Liver (tissue), 9 donors: Measurements from ENCODE around the gene ZNF202. TPM values are rescaled to one million over a fixed set of nuclear protein-coding genes. Genes with fewer than 3 reads are reported as not detected.

ENCODE experiments used
- DNase-seq: peaks from one replicate; pipeline ENCODE4 v3.0.0-alpha.2; 2017; ENCODE audit warnings: low spot score
- H3K27ac ChIP-seq, 2 donors: one replicate each; pipeline ENCODE4 v1.7.0; 2013; ENCODE audit warnings: inconsistent platforms in 2 of 2, low read length in 2 of 2, control low read depth in 1 of 2, low read depth in 1 of 2, mild to moderate bottlenecking in 1 of 2
- H3K27me3 ChIP-seq, 4 donors: one replicate each; pipeline versions ENCODE4 v1.6.1 to v1.7.0; 2013; ENCODE audit warnings: low read length in 3 of 4, inconsistent platforms in 1 of 4, mild to moderate bottlenecking in 1 of 4, moderate library complexity in 1 of 4; ENCODE audit not compliant: control insufficient read depth in 4 of 4, insufficient read depth in 4 of 4
- H3K36me3 ChIP-seq, 4 donors: one replicate each; pipeline versions ENCODE4 v1.6.1 to v1.7.0; 2013; ENCODE audit warnings: low read length in 3 of 4, mild to moderate bottlenecking in 3 of 4, low read depth in 1 of 4, moderate library complexity in 1 of 4; ENCODE audit not compliant: control insufficient read depth in 4 of 4, insufficient read depth in 3 of 4
- H3K4me1 ChIP-seq, 4 donors: one replicate each; pipeline versions ENCODE4 v1.6.1 to v1.7.0; 2013; ENCODE audit warnings: low read length in 3 of 4, mild to moderate bottlenecking in 3 of 4, moderate library complexity in 1 of 4; ENCODE audit not compliant: control insufficient read depth in 4 of 4, insufficient read depth in 4 of 4
- H3K4me3 ChIP-seq, 3 donors: one replicate each; pipeline versions ENCODE4 v1.6.1 to v1.7.0; 2013; ENCODE audit warnings: low read length in 3 of 3, control low read depth in 1 of 3, low read depth in 1 of 3, mild to moderate bottlenecking in 1 of 3
- H3K9ac ChIP-seq, 2 donors: one replicate each; pipeline ENCODE4 v1.7.0; 2013; ENCODE audit warnings: low read length in 2 of 2, mild to moderate bottlenecking in 2 of 2, moderate library complexity in 2 of 2, control low read depth in 1 of 2, low read depth in 1 of 2
- H3K9me3 ChIP-seq, 4 donors: one replicate each; pipeline versions ENCODE4 v1.6.1 to v1.7.0; 2013; ENCODE audit warnings: low read length in 3 of 4; ENCODE audit not compliant: control insufficient read depth in 4 of 4
- EGR1 ChIP-seq, 2 donors: IDR thresholded peaks; 2 replicates each; pipeline ENCODE4 v1.6.1; 2016 to 2018; ENCODE audit warnings: antibody characterized with exemption in 2 of 2, low read depth in 2 of 2
- FOXA1 ChIP-seq: IDR thresholded peaks from 2 replicates; pipeline ENCODE4 v1.6.1; 2016; ENCODE audit warnings: antibody characterized with exemption
- GABPA ChIP-seq, 2 donors: IDR thresholded peaks in 1 of 2; conservative IDR thresholded peaks in 1 of 2; 2 replicates each; pipeline ENCODE4 v1.6.1; 2016; ENCODE audit warnings: antibody characterized with exemption in 2 of 2, mild to moderate bottlenecking in 1 of 2, moderate library complexity in 1 of 2
- HNF4A ChIP-seq, 2 donors: conservative IDR thresholded peaks; 2 replicates each; pipeline ENCODE4 v1.6.1; 2016; ENCODE audit warnings: antibody characterized with exemption in 2 of 2, mild to moderate bottlenecking in 2 of 2
- HNF4G ChIP-seq: IDR thresholded peaks from 2 replicates; pipeline ENCODE4 v1.6.1; 2016; ENCODE audit warnings: antibody characterized with exemption
- NR2F2 ChIP-seq: IDR thresholded peaks from 2 replicates; pipeline ENCODE4 v1.6.1; 2016; ENCODE audit warnings: antibody characterized with exemption
- RAD21 ChIP-seq, 2 donors: IDR thresholded peaks; 2 replicates each; pipeline ENCODE4 v1.6.1; 2016; ENCODE audit warnings: antibody characterized with exemption in 2 of 2, mild to moderate bottlenecking in 2 of 2
- RXRA ChIP-seq, 2 donors: IDR thresholded peaks; 2 replicates each; pipeline ENCODE4 v1.6.1; 2017 to 2018; ENCODE audit warnings: antibody characterized with exemption in 2 of 2, mild to moderate bottlenecking in 1 of 2
- SP1 ChIP-seq: IDR thresholded peaks from 2 replicates; pipeline ENCODE4 v1.6.1; 2018; ENCODE audit warnings: antibody characterized with exemption, mild to moderate bottlenecking
- TAF1 ChIP-seq: conservative IDR thresholded peaks from 2 replicates; pipeline ENCODE4 v1.6.1; 2016; ENCODE audit warnings: antibody characterized with exemption, mild to moderate bottlenecking
- YY1 ChIP-seq: IDR thresholded peaks from 2 replicates; pipeline ENCODE4 v1.6.1; 2016; ENCODE audit warnings: antibody characterized with exemption, mild to moderate bottlenecking
- WGBS: extraction: QIAGEN DNeasy Blood & Tissue Kit; methylation state at CpG from one replicate; pipeline ENCODE4 v1.1.7; 2013; 5-methylcytosine and 5-hydroxymethylcytosine counted together
- polyA plus RNA-seq, 2 donors: library from polyadenylated mRNA; stranded (reverse) in 1 of 2; unstranded in 1 of 2; fragments of 200-250 nt in 1 of 2; fragments of >200 nt in 1 of 2; fragmentation: Nextera tagmentation in 1 of 2; extraction: Ambion mirVana in 1 of 2; gene quantifications; one replicate each; pipeline versions ENCODE4 v1.2.1 to v1.2.3, GENCODE V29; 2013 to 2015
- total RNA-seq, 2 donors: library from RNA; depleted of rRNA; stranded (reverse); fragments of >200 nt; gene quantifications; one replicate each; pipeline ENCODE4 v1.2.3, GENCODE V29; 2014
- TF ChIP-seq, protein P1 (sequence below): IDR thresholded peaks from 2 replicates; pipeline ENCODE4 v1.6.1; 2016; ENCODE audit warnings: antibody characterized with exemption
- TF ChIP-seq, protein P2 (sequence below): IDR thresholded peaks from 2 replicates; pipeline ENCODE4 v1.6.1; 2016; ENCODE audit warnings: antibody characterized with exemption
- TF ChIP-seq, protein P3 (sequence below): fragments of 150-350 bp; IDR thresholded peaks from 2 replicates; pipeline ENCODE4 v1.5.1; 2017; ENCODE audit warnings: improper control_type of control experiment, low read depth, low read length; ENCODE audit not compliant: missing input control
- TF ChIP-seq, protein P4 (sequence below): IDR thresholded peaks from 2 replicates; pipeline ENCODE4 v1.6.1; 2016; ENCODE audit warnings: antibody characterized with exemption, mild to moderate bottlenecking
- TF ChIP-seq, protein P5 (sequence below): IDR thresholded peaks from 2 replicates; pipeline ENCODE4 v1.6.1; 2016; ENCODE audit warnings: antibody characterized with exemption
- donor health status: healthy.
- donor health status: healthy.
- donor health status: healthy.
- donor health status: healthy.
- donor health status: healthy.

ZNF202 gene
- total and polyA plus RNA-seq, 4 donors = 1.2 to 5.1 (median 3.3) TPM

DNA sequence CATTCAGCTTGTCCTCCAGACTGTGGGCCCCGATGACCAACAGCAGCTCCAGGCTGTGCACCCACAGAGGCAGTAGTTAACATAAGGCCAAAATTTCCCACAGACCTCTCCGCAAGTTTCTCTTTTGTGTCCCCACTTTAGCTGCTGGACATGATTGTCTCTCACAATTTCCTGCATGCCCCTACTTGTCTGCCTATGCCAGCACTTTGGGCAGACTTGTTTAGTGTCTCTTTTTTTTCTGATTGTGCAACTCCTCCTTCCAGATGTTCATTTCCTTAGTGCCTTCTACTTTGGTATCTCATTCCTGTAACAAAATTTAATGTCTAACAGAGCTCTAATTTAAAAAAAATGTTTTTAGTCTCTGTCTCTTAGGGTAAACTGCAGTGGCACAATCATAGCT is 63.2 kb downstream of the ZNF202 start:
- TF ChIP-seq TAF1 (no peak), RXRA (IDR thresholded peaks at IDR 0.05) (no peak), NR2F2 (no peak), GABPA (IDR thresholded peaks at IDR 0.05 in 1 of 2, conservative IDR thresholded peaks at IDR 0.05 in 1 of 2) (no peak), YY1 (no peak), SP1 (no peak), FOXA1 (no peak), EGR1 (IDR thresholded peaks at IDR 0.05; ENCODE audit: low read depth in 2 of 2) (no peak)
- TF ChIP-seq, protein P1, sequence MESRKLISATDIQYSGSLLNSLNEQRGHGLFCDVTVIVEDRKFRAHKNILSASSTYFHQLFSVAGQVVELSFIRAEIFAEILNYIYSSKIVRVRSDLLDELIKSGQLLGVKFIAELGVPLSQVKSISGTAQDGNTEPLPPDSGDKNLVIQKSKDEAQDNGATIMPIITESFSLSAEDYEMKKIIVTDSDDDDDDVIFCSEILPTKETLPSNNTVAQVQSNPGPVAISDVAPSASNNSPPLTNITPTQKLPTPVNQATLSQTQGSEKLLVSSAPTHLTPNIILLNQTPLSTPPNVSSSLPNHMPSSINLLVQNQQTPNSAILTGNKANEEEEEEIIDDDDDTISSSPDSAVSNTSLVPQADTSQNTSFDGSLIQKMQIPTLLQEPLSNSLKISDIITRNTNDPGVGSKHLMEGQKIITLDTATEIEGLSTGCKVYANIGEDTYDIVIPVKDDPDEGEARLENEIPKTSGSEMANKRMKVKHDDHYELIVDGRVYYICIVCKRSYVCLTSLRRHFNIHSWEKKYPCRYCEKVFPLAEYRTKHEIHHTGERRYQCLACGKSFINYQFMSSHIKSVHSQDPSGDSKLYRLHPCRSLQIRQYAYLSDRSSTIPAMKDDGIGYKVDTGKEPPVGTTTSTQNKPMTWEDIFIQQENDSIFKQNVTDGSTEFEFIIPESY = no peak
- TF ChIP-seq, protein P2, sequence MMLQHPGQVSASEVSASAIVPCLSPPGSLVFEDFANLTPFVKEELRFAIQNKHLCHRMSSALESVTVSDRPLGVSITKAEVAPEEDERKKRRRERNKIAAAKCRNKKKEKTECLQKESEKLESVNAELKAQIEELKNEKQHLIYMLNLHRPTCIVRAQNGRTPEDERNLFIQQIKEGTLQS = no peak
- TF ChIP-seq, protein P3, sequence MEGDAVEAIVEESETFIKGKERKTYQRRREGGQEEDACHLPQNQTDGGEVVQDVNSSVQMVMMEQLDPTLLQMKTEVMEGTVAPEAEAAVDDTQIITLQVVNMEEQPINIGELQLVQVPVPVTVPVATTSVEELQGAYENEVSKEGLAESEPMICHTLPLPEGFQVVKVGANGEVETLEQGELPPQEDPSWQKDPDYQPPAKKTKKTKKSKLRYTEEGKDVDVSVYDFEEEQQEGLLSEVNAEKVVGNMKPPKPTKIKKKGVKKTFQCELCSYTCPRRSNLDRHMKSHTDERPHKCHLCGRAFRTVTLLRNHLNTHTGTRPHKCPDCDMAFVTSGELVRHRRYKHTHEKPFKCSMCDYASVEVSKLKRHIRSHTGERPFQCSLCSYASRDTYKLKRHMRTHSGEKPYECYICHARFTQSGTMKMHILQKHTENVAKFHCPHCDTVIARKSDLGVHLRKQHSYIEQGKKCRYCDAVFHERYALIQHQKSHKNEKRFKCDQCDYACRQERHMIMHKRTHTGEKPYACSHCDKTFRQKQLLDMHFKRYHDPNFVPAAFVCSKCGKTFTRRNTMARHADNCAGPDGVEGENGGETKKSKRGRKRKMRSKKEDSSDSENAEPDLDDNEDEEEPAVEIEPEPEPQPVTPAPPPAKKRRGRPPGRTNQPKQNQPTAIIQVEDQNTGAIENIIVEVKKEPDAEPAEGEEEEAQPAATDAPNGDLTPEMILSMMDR = no peak
- no peak for DNase-seq
- Histone ChIP-seq H3K9me3 (no peaks in the 10 kb centered on the region), H3K36me3 (no peaks in the 10 kb centered on the region), H3K27ac (no peak overlapping the region), H3K4me3 (no peak overlapping the region), H3K27me3 (peaks cover 0 to 4% (median 0%) of the 10 kb centered on the region in 4 donors), H3K9ac (no peak overlapping the region), H3K4me1 (no peaks in the 10 kb centered on the region)
- 88% methylated on average over 2 of the region's 2 CpGs for WGBS

DNA sequence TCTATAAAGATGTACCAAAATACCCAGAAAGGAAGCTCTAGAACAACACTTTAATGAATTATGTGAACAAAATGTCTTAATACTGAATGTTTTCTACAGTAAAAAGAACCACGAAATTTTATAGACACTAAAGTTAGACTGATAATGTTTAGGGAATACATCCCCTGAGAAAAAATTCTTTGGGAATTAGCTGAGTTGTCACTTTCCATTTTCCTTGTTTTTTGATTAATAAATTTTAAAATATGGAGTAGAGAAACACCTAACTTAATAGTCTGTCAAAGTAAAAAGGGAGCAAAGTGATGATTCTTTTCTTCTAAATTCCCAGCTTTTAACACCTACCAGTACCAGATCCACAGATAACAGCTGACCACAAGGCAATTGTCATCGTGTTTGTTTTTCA is 64.0 kb downstream of the ZNF202 start:
- Histone ChIP-seq H3K36me3 (no peaks in the 10 kb centered on the region), H3K4me3 (no peak overlapping the region), H3K27me3 (no peaks in the 10 kb centered on the region), H3K27ac (no peak overlapping the region), H3K9me3 (no peaks in the 10 kb centered on the region), H3K9ac (no peak overlapping the region), H3K4me1 (no peaks in the 10 kb centered on the region)
- WGBS = 57% methylated on average over 2 of the region's 2 CpGs
- no peak for TF ChIP-seq SP1
- TF ChIP-seq NR2F2 = no peak
- TF ChIP-seq RAD21 (IDR thresholded peaks at IDR 0.05) = no peak
- TF ChIP-seq YY1 = no peak
- TF ChIP-seq, protein P1 = no peak
- TF ChIP-seq FOXA1 = no peak
- TF ChIP-seq RXRA (IDR thresholded peaks at IDR 0.05) = no peak
- TF ChIP-seq, protein P3 = no peak
- TF ChIP-seq TAF1 = no peak
- TF ChIP-seq HNF4A (conservative IDR thresholded peaks at IDR 0.05) = no peak
- TF ChIP-seq, protein P4, sequence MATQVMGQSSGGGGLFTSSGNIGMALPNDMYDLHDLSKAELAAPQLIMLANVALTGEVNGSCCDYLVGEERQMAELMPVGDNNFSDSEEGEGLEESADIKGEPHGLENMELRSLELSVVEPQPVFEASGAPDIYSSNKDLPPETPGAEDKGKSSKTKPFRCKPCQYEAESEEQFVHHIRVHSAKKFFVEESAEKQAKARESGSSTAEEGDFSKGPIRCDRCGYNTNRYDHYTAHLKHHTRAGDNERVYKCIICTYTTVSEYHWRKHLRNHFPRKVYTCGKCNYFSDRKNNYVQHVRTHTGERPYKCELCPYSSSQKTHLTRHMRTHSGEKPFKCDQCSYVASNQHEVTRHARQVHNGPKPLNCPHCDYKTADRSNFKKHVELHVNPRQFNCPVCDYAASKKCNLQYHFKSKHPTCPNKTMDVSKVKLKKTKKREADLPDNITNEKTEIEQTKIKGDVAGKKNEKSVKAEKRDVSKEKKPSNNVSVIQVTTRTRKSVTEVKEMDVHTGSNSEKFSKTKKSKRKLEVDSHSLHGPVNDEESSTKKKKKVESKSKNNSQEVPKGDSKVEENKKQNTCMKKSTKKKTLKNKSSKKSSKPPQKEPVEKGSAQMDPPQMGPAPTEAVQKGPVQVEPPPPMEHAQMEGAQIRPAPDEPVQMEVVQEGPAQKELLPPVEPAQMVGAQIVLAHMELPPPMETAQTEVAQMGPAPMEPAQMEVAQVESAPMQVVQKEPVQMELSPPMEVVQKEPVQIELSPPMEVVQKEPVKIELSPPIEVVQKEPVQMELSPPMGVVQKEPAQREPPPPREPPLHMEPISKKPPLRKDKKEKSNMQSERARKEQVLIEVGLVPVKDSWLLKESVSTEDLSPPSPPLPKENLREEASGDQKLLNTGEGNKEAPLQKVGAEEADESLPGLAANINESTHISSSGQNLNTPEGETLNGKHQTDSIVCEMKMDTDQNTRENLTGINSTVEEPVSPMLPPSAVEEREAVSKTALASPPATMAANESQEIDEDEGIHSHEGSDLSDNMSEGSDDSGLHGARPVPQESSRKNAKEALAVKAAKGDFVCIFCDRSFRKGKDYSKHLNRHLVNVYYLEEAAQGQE = no peak
- TF ChIP-seq, protein P2 = no peak
- no peak for TF ChIP-seq HNF4G
- TF ChIP-seq, protein P5, sequence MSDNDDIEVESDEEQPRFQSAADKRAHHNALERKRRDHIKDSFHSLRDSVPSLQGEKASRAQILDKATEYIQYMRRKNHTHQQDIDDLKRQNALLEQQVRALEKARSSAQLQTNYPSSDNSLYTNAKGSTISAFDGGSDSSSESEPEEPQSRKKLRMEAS = no peak
- DNase-seq = no peak
